AG04449 (cell line): ENCODE results near the gene IKZF3.

Source experiments
- CTCF ChIA-PET: fragments of 350-600 bp; formaldehyde crosslinking; extraction: SDS; loops from one replicate; lab custom pipeline; 2021; ENCODE audit warnings: antibody characterized with exemption; lab: Yijun Ruan, JAX
- POLR2A ChIA-PET: fragments of 400-600, 350-600 bp; formaldehyde crosslinking; extraction: SDS; loops from one replicate; lab custom pipeline; 2020; ENCODE audit warnings: antibody characterized with exemption, inconsistent platforms; lab: Yijun Ruan, JAX
- DNase-seq: peaks from one replicate; pipeline ENCODE4 v3.0.0-alpha.2; 2010; ENCODE audit warnings: low read depth, low spot score
- H3K4me3 ChIP-seq: 2 replicates; pipeline ENCODE4 v1.5.1; 2011; ENCODE audit warnings: low read depth, mild to moderate bottlenecking, control low read depth, low read length
- TF ChIP-seq, protein P1 (sequence below): IDR thresholded peaks from one replicate; pipeline ENCODE4 v1.5.1; 2011; ENCODE audit warnings: mild to moderate bottlenecking, moderate library complexity, low read length, control low read depth, inconsistent platforms; ENCODE audit not compliant: insufficient read depth; ENCODE audit errors: missing control alignments

Gene IKZF3

DNA sequence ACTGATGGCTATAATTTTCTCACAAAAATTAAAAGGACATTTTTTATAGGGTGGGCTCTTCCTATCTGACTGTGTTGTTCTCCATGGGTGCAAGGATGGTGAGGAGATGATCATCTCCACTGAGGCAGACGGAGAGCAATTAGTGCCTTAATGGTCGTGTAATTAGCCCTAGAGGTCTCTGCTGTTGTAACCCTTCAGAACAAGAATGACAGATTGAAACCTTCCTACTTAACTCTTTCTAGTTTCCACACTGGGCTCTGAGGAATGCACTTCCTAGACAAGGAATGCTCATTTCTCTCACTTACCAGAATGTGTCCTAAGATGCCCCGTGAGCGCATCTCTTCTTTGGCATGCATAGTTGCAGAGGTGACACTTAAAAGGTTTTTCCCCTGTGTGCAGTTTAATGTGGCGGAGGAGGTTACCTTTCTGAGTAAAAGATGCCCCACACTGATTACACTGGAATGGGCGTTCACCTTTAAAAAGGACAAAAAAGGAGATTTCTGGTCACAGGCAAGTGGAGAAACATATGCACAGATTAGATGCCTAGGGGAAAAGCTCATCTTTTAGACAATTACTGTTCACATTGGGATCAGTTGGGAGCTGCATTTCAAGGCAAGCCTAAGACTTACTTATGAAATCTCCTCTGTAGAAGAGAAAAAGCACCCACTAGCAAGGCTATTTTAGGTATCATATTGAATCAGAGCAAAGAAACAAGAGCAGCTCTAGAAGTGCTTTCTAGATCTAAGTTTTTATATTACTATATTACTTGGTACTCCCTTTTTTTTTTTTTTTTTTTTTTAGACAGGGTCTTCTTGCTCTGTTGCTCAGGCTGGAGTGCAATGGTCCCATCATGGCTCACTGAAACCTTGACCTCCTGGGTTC is 72.8 kb downstream of the IKZF3 start:
- ChIA-PET POLR2A (no interaction called here), CTCF (no interaction called here)
- no peak overlapping the region for H3K4me3 ChIP-seq
- DNase-seq, result no peak
- TF ChIP-seq, protein P1, sequence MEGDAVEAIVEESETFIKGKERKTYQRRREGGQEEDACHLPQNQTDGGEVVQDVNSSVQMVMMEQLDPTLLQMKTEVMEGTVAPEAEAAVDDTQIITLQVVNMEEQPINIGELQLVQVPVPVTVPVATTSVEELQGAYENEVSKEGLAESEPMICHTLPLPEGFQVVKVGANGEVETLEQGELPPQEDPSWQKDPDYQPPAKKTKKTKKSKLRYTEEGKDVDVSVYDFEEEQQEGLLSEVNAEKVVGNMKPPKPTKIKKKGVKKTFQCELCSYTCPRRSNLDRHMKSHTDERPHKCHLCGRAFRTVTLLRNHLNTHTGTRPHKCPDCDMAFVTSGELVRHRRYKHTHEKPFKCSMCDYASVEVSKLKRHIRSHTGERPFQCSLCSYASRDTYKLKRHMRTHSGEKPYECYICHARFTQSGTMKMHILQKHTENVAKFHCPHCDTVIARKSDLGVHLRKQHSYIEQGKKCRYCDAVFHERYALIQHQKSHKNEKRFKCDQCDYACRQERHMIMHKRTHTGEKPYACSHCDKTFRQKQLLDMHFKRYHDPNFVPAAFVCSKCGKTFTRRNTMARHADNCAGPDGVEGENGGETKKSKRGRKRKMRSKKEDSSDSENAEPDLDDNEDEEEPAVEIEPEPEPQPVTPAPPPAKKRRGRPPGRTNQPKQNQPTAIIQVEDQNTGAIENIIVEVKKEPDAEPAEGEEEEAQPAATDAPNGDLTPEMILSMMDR, result no peak

DNA sequence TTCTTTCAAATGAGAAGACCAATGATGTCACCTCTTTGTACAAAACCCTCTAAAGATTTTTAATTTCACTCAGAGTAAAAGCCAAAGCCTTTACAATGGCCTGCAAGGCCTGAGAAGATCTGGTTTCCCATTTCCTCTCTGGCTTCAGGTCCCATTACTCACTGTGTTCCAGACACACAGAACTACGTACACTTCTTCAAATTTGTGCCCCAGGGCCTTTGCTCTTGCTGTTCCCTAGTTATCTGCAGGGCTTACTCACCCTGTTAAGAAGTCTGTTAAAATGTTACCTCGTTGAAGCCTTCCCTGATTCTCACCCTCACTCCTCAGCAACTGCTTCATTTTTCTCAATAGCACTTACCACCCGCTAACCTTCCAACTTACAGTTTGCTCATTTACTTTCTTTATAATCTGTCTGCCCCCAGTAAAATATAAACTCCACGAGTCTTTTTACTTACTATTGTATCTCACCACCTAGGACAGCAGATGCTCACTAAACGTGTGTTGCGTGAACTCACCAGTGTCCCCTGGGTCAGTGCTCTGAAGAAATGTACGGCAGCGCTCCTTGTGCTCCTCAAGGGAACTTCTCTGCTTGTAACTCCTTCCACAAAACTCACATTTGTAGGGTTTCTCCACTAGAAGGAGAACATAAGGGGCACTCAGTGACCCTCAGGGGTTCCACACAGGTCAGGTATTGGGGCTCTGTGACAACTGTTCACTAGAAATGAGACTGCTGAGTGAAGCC is 76.2 kb downstream of the IKZF3 start:
- POLR2A ChIA-PET, result no interaction called here
- no peak for DNase-seq
- CTCF ChIA-PET, result no interaction called here
- TF ChIP-seq, protein P1, result no peak
- H3K4me3 ChIP-seq, result no peak overlapping the region

DNA sequence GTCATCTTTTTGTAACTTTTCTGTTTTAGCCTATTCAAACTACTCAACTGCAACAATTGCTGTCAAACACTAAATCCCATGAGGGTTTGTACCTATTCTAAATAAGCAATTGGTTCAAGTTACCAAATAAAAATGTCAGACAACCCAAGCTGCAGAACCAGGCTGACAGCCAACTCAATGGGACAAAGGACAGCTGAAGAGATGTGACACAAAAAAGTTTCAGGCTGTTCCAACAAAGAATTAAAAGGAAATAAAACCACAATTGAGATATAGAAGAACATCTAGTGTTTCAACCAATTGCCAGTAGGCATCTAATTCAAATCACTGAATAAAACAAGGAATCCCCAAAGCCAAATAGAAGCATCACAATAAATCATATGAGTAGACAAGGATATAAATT is 77.1 kb downstream of the IKZF3 start:
- TF ChIP-seq, protein P1, result no peak
- no peak for DNase-seq
- H3K4me3 ChIP-seq, result no peak overlapping the region
- POLR2A ChIA-PET, result no interaction called here
- CTCF ChIA-PET, result interaction anchor here (1.2 to 1.4 kb wide), 2 partner anchors 32 to 165 kb away, joined by 3 to 4 read pairs; no protein-coding TSS in a partner anchor

DNA sequence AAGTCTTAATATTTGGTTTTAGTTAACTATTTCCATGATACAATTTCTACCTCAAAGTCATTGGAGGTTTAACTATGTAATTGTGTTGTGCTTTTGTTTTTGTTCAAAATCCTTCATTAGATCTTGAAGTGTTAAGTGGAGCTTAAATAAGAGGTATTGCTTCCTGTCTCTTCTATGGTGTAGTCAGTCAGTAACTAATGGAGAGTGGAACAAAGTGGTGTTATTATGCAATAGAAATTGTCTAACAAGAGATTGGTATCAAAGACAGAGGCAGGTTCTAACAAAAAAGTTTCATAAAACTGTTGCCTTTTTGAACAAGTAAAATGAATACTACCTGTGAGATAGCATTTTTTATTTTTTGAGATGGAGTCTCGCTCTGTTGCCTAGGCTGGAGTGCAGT is 81.1 kb downstream of the IKZF3 start:
- TF ChIP-seq, protein P1, result no peak
- DNase-seq, result no peak
- ChIA-PET CTCF (no interaction called here), POLR2A (no interaction called here)
- H3K4me3 ChIP-seq, result no peak overlapping the region

DNA sequence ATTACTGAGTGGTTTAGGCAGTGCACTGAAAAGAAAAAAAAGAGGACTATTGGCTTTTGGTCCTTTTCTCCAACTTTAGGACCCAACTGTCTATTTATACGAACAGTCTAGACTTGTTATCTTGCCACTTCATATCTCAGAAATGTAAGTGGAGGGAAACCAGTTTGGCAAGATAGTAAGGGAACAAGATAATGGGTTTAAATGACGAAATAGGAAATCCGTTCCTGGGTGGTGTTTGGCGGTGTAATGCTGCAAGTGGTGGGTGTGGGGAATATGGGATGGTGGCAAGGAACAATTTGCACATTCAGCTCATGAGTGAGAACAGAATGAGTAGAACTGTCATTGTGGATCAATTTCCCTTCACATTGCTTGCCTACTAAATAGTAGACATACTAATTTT is 81.6 kb downstream of the IKZF3 start:
- TF ChIP-seq, protein P1, result no peak
- H3K4me3 ChIP-seq, result no peak overlapping the region
- POLR2A ChIA-PET, result no interaction called here
- no peak for DNase-seq
- CTCF ChIA-PET, result no interaction called here

DNA sequence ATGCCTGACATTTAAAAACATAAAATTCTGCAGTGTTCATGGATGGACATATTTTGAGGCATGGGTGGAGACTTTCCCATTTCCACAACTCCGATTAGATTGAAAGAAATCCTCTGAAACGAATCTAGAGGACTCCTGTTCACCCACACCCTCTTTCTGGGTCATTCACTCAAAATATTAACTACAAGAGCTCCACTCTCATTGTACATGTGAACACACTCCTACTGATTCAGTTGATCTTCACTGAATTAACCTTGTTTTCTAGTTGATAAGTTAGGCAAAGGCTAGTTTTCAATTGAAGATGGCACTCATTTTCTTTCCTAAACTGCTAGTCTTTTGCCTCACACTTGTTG is 82.3 kb downstream of the IKZF3 start:
- POLR2A ChIA-PET, result no interaction called here
- no peak overlapping the region for H3K4me3 ChIP-seq
- CTCF ChIA-PET, result no interaction called here
- DNase-seq, result no peak
- TF ChIP-seq, protein P1, result no peak
